ENCODE data around the gene TRABD.

TRABD gene

GRCh38 chr22:50220603-50221409 lies 35.1 kb downstream of the TRABD start:
- H3K36me3 ChIP-seq (ENCODE audit: control insufficient read depth in 2 of 2, insufficient read depth in 2 of 2, low read length in 2 of 2), result peaks cover 62 to 72% of the 10 kb centered on the region in 2 donors
- no peaks in the 10 kb centered on the region for H3K9me3 ChIP-seq (ENCODE audit: control insufficient read depth in 2 of 2, low read length in 2 of 2)
- H3K27me3 ChIP-seq (ENCODE audit: control insufficient read depth in 2 of 2, insufficient read depth in 2 of 2, low read length in 2 of 2), result no peaks in the 10 kb centered on the region
- H3K9ac ChIP-seq (ENCODE audit: low read depth in 1 of 2, low read length in 2 of 2), result no peak overlapping the region
- no peak overlapping the region for H3K4me3 ChIP-seq (ENCODE audit: low read length in 2 of 2)
- H3K27ac ChIP-seq (ENCODE audit: low read depth in 2 of 2, low read length in 2 of 2), result no peak overlapping the region
- H3K4me1 ChIP-seq (ENCODE audit: control insufficient read depth in 2 of 2, insufficient read depth in 2 of 2, low read length in 2 of 2), result peaks cover 0 to 5% of the 10 kb centered on the region in 2 donors

DNA sequence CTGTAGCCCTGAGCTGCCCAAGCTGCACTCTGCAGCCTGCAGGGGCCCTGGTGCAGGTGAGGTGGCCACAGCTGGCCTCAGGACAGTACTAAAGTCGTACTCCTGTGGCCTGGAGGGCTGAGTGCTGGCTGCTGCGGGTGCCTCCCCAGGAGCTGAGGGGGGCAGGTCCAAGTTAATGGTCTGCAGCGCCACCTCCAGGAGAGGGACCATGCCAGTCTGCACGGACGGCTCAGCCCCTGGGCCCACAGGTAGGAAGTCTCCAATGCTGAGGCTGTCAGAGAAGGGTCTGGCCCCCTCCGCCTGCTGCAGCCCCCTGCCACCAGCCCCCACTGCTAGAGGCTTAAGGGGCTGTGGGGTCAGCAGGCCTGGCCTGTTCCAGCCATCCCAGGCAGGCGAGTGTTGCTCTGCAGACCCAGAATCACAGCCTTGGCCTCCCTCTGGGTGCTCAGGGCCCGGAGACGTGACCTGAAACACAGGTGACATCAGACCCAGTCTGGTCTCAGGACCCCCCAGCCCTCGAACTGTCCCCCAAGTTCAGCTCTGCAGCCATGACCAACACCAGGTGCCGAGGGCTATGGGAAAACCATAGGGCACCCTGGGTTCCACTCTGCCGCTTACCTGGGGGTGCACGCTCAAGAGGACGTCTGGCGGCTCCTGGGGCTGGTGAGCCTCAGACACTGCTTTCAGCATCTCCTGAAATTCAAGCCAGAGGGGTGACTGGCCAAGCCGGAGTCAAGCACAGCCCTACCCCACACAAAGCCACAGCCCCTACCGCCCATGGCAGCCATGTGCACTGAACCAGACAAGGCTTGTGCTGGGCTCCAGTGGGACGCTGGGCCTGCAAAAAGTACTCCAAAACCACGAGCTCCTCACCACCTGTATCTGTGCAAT lies 35.9 kb downstream of the TRABD start:
- H3K9ac ChIP-seq (ENCODE audit: low read depth in 1 of 2, low read length in 2 of 2), result no peak overlapping the region
- H3K9me3 ChIP-seq (ENCODE audit: control insufficient read depth in 2 of 2, low read length in 2 of 2), result no peaks in the 10 kb centered on the region
- peaks cover 0 to 5% of the 10 kb centered on the region in 2 donors for H3K4me1 ChIP-seq (ENCODE audit: control insufficient read depth in 2 of 2, insufficient read depth in 2 of 2, low read length in 2 of 2)
- no peaks in the 10 kb centered on the region for H3K27me3 ChIP-seq (ENCODE audit: control insufficient read depth in 2 of 2, insufficient read depth in 2 of 2, low read length in 2 of 2)
- peaks cover 58 to 68% of the 10 kb centered on the region in 2 donors for H3K36me3 ChIP-seq (ENCODE audit: control insufficient read depth in 2 of 2, insufficient read depth in 2 of 2, low read length in 2 of 2)
- H3K4me3 ChIP-seq (ENCODE audit: low read length in 2 of 2), result no peak overlapping the region
- no peak overlapping the region for H3K27ac ChIP-seq (ENCODE audit: low read depth in 2 of 2, low read length in 2 of 2)

DNA sequence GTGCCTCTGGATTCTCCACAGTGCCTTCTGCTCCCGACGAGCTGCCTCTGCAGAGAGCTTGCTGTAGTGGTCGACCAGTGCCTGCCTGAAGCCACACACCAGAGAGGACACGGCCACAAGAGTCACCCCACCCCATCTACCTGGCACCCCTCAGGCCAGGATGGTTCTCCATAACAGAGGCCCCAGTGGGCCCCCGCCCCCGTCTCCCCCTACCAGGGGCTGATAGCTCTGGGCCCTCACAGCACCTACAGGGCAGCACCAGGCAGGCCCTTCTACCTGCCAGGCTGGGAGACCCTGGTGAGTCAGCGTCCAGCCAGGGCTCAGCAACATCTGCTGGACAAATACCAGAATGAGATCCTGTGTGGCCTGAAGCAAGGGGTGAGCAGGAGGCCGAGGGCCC lies 36.8 kb downstream of the TRABD start:
- H3K27me3 ChIP-seq (ENCODE audit: control insufficient read depth in 2 of 2, insufficient read depth in 2 of 2, low read length in 2 of 2), result no peaks in the 10 kb centered on the region
- H3K9me3 ChIP-seq (ENCODE audit: control insufficient read depth in 2 of 2, low read length in 2 of 2), result no peaks in the 10 kb centered on the region
- H3K9ac ChIP-seq (ENCODE audit: low read depth in 1 of 2, low read length in 2 of 2), result no peak overlapping the region
- no peak overlapping the region for H3K4me3 ChIP-seq (ENCODE audit: low read length in 2 of 2)
- no peak overlapping the region for H3K27ac ChIP-seq (ENCODE audit: low read depth in 2 of 2, low read length in 2 of 2)
- peaks cover 0 to 5% of the 10 kb centered on the region in 2 donors for H3K4me1 ChIP-seq (ENCODE audit: control insufficient read depth in 2 of 2, insufficient read depth in 2 of 2, low read length in 2 of 2)
- H3K36me3 ChIP-seq (ENCODE audit: control insufficient read depth in 2 of 2, insufficient read depth in 2 of 2, low read length in 2 of 2), result peaks cover 57 to 63% of the 10 kb centered on the region in 2 donors

- H3K27ac ChIP-seq (ENCODE audit: low read depth in 2 of 2, low read length in 2 of 2), result no peak overlapping the region
- H3K36me3 ChIP-seq (ENCODE audit: control insufficient read depth in 2 of 2, insufficient read depth in 2 of 2, low read length in 2 of 2), result peaks cover 52 to 61% of the 10 kb centered on the region in 2 donors
Observed at GRCh38 chr22:50224071-50224470, 38.4 kb downstream of the TRABD start.

GRCh38 chr22:50225200-50225969 lies 39.7 kb downstream of the TRABD start:
- Histone ChIP-seq H3K9me3 (ENCODE audit: control insufficient read depth in 2 of 2, low read length in 2 of 2) (no peaks in the 10 kb centered on the region), H3K36me3 (ENCODE audit: control insufficient read depth in 2 of 2, insufficient read depth in 2 of 2, low read length in 2 of 2) (peaks cover 57 to 61% of the 10 kb centered on the region in 2 donors), H3K9ac (ENCODE audit: low read depth in 1 of 2, low read length in 2 of 2) (no peak overlapping the region)

More at GRCh38 chr22:50224071-50224470, 38.4 kb downstream of the TRABD start:
- H3K4me1 ChIP-seq (ENCODE audit: control insufficient read depth in 2 of 2, insufficient read depth in 2 of 2, low read length in 2 of 2), result peaks cover 0 to 5% of the 10 kb centered on the region in 2 donors
- H3K27me3 ChIP-seq (ENCODE audit: control insufficient read depth in 2 of 2, insufficient read depth in 2 of 2, low read length in 2 of 2), result no peaks in the 10 kb centered on the region
- H3K9ac ChIP-seq (ENCODE audit: low read depth in 1 of 2, low read length in 2 of 2), result no peak overlapping the region
- H3K9me3 ChIP-seq (ENCODE audit: control insufficient read depth in 2 of 2, low read length in 2 of 2), result no peaks in the 10 kb centered on the region
- H3K4me3 ChIP-seq (ENCODE audit: low read length in 2 of 2), result no peak overlapping the region

DNA sequence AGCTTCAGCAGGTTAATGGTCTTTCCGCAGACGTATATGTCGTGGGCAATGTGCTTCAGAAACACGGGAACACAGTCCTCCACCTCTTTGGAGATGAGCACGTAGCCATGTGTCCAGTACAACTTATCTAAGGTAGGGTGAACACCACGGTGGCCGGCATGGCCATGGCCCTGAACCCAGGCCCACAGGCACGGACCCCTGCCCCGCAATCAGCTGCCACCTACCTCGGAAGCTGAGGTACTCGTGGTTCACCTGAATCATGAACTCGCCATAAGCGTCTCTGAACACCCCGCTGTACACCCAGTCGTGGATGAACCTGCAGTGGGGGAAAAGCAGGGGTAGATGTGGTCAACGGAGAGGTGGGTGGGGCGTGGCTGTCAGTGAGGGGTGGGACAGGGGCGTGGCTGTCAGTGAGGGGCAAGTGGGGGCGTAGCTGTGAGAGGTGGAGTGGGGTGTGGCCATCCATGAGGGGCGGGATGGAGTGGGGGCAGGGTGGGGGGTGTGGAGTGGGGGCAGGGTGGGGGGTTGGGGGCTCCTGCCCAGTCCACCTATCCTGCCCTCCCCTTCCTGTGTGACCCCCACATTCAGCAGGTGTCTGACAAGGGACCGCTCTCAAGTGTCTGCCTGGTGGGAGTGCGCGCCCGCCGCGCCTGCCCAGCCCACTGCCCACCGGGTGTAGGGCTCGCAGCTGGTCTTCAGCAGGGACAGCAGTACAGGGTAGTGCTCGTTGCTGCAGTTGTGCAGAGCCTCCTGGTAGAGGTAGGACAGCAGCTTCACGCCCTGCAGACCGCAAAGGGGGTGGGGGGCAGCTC lies 40.6 kb downstream of the TRABD start:
- H3K9me3 ChIP-seq (ENCODE audit: control insufficient read depth in 2 of 2, low read length in 2 of 2), result no peaks in the 10 kb centered on the region
- H3K27me3 ChIP-seq (ENCODE audit: control insufficient read depth in 2 of 2, insufficient read depth in 2 of 2, low read length in 2 of 2), result no peaks in the 10 kb centered on the region
- no peak overlapping the region for H3K9ac ChIP-seq (ENCODE audit: low read depth in 1 of 2, low read length in 2 of 2)
- peaks cover 50 to 53% of the 10 kb centered on the region in 2 donors for H3K36me3 ChIP-seq (ENCODE audit: control insufficient read depth in 2 of 2, insufficient read depth in 2 of 2, low read length in 2 of 2)
- H3K4me3 ChIP-seq (ENCODE audit: low read length in 2 of 2), result no peak overlapping the region
- H3K4me1 ChIP-seq (ENCODE audit: control insufficient read depth in 2 of 2, insufficient read depth in 2 of 2, low read length in 2 of 2), result no peaks in the 10 kb centered on the region
- H3K27ac ChIP-seq (ENCODE audit: low read depth in 2 of 2, low read length in 2 of 2), result no peak overlapping the region

More at GRCh38 chr22:50225200-50225969, 39.7 kb downstream of the TRABD start:
- Histone ChIP-seq H3K27ac (ENCODE audit: low read depth in 2 of 2, low read length in 2 of 2) (no peak overlapping the region), H3K4me3 (ENCODE audit: low read length in 2 of 2) (no peak overlapping the region), H3K27me3 (ENCODE audit: control insufficient read depth in 2 of 2, insufficient read depth in 2 of 2, low read length in 2 of 2) (no peaks in the 10 kb centered on the region), H3K4me1 (ENCODE audit: control insufficient read depth in 2 of 2, insufficient read depth in 2 of 2, low read length in 2 of 2) (no peaks in the 10 kb centered on the region)

DNA sequence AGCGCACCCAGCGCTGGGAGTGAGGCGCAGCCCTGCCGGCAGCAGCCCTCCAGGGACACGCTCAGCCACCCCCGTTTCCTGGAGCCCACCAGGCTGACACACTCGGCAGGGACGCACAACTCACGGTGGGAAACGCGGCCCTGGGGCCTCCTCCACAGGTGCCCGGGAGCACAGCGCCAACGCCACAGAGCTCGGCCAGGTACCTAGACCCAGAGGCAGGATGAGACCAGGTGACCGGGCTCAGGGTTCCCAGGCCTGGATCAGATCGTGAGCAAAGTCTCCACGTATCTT lies 41.1 kb downstream of the TRABD start:
- no peak overlapping the region for H3K9ac ChIP-seq (ENCODE audit: low read depth in 1 of 2, low read length in 2 of 2)
- H3K27ac ChIP-seq (ENCODE audit: low read depth in 2 of 2, low read length in 2 of 2), result no peak overlapping the region
- H3K9me3 ChIP-seq (ENCODE audit: control insufficient read depth in 2 of 2, low read length in 2 of 2), result no peaks in the 10 kb centered on the region
- H3K4me3 ChIP-seq (ENCODE audit: low read length in 2 of 2), result no peak overlapping the region
- H3K4me1 ChIP-seq (ENCODE audit: control insufficient read depth in 2 of 2, insufficient read depth in 2 of 2, low read length in 2 of 2), result no peaks in the 10 kb centered on the region
- H3K36me3 ChIP-seq (ENCODE audit: control insufficient read depth in 2 of 2, insufficient read depth in 2 of 2, low read length in 2 of 2), result peaks cover 47 to 48% of the 10 kb centered on the region in 2 donors
- no peaks in the 10 kb centered on the region for H3K27me3 ChIP-seq (ENCODE audit: control insufficient read depth in 2 of 2, insufficient read depth in 2 of 2, low read length in 2 of 2)

GRCh38 chr22:50227579-50228215 lies 42.0 kb downstream of the TRABD start:
- Histone ChIP-seq H3K9ac (ENCODE audit: low read depth in 1 of 2, low read length in 2 of 2) (no peak overlapping the region), H3K4me1 (ENCODE audit: control insufficient read depth in 2 of 2, insufficient read depth in 2 of 2, low read length in 2 of 2) (no peaks in the 10 kb centered on the region), H3K27ac (ENCODE audit: low read depth in 2 of 2, low read length in 2 of 2) (no peak overlapping the region), H3K4me3 (ENCODE audit: low read length in 2 of 2) (no peak overlapping the region), H3K9me3 (ENCODE audit: control insufficient read depth in 2 of 2, low read length in 2 of 2) (no peaks in the 10 kb centered on the region), H3K27me3 (ENCODE audit: control insufficient read depth in 2 of 2, insufficient read depth in 2 of 2, low read length in 2 of 2) (no peaks in the 10 kb centered on the region), H3K36me3 (ENCODE audit: control insufficient read depth in 2 of 2, insufficient read depth in 2 of 2, low read length in 2 of 2) (peaks cover 39 to 42% of the 10 kb centered on the region in 2 donors)

GRCh38 chr22:50228366-50228765 lies 42.7 kb downstream of the TRABD start:
- Histone ChIP-seq H3K27ac (ENCODE audit: low read depth in 2 of 2, low read length in 2 of 2) (no peak overlapping the region), H3K9ac (ENCODE audit: low read depth in 1 of 2, low read length in 2 of 2) (no peak overlapping the region), H3K36me3 (ENCODE audit: control insufficient read depth in 2 of 2, insufficient read depth in 2 of 2, low read length in 2 of 2) (peaks cover 34 to 37% of the 10 kb centered on the region in 2 donors), H3K27me3 (ENCODE audit: control insufficient read depth in 2 of 2, insufficient read depth in 2 of 2, low read length in 2 of 2) (no peaks in the 10 kb centered on the region), H3K4me3 (ENCODE audit: low read length in 2 of 2) (no peak overlapping the region), H3K4me1 (ENCODE audit: control insufficient read depth in 2 of 2, insufficient read depth in 2 of 2, low read length in 2 of 2) (no peaks in the 10 kb centered on the region), H3K9me3 (ENCODE audit: control insufficient read depth in 2 of 2, low read length in 2 of 2) (no peaks in the 10 kb centered on the region)

All from mucosa of rectum (tissue), 2 donors.